ENCODE results near the gene PCED1A.

GRCh38 chr20:2806351-2806701 lies 34.1 kb downstream of the PCED1A start:
- TF ChIP-seq CTCF (IDR thresholded peaks at IDR 0.05) (no peak), POLR2A (IDR thresholded peaks at IDR 0.05) (no peak)
